ENCODE measurements around the gene CNPPD1. TPM values are rescaled to one million over a fixed set of nuclear protein-coding genes. Genes with fewer than 3 reads are reported as not detected.

The CNPPD1 gene
- total RNA-seq, 1 donor from 2014 or later: 44.2 TPM

DNA sequence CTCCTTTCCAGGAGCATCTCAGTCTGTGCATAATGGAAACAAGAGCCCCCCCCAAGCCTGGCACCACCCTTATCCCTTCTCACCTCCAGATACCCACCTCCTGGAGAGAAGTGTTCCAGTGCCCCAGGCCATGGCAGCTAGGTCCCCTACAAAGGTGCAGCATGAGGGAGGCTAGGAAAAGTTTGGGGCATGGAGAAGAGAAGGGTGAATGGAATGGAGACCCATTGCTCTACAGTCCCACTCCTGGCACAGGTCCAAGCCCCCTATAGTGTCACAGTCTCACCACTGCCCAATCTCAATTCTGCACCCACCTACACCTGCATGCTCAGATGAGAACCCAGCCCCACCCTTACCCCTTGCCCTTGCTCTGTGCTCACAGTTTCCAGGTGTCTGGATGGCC is 7.8 kb downstream of the CNPPD1 start:
- no peak for DNase-seq (ENCODE audit: low read depth)

DNA sequence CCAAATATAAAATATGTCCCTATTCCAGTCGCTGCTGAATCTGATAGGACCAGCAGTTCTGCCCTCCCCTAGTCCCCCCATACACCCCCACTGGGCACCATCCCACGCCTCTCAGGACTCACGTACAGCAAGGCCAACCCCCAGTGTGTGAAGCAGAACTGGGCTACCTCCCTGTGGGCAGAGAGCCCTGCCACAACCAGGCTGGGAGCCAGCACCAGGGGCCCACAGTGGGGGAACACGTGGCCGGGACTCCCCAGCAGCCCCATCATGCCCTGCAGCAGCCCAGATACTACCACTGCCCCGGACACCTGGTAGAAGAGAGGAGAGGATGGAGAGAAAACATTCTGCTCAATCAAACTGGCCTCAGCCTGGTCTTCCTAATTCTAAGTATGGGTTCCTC is 8.2 kb downstream of the CNPPD1 start:
- FAIRE-seq (no peak), DNase-seq (ENCODE audit: low read depth) (no peak)
- H3K36me3 ChIP-seq (ENCODE audit: control insufficient read depth, insufficient read depth, low read length): peaks cover 4% of the 10 kb centered on the region
- TF ChIP-seq, protein P1, sequence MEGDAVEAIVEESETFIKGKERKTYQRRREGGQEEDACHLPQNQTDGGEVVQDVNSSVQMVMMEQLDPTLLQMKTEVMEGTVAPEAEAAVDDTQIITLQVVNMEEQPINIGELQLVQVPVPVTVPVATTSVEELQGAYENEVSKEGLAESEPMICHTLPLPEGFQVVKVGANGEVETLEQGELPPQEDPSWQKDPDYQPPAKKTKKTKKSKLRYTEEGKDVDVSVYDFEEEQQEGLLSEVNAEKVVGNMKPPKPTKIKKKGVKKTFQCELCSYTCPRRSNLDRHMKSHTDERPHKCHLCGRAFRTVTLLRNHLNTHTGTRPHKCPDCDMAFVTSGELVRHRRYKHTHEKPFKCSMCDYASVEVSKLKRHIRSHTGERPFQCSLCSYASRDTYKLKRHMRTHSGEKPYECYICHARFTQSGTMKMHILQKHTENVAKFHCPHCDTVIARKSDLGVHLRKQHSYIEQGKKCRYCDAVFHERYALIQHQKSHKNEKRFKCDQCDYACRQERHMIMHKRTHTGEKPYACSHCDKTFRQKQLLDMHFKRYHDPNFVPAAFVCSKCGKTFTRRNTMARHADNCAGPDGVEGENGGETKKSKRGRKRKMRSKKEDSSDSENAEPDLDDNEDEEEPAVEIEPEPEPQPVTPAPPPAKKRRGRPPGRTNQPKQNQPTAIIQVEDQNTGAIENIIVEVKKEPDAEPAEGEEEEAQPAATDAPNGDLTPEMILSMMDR (IDR thresholded peaks at IDR 0.05; ENCODE audit: insufficient read depth, low read length, severe bottlenecking): no peak
- no peak overlapping the region for H3K4me3 ChIP-seq (ENCODE audit: low read depth, low read length)
- H3K27me3 ChIP-seq (ENCODE audit: control insufficient read depth, insufficient read depth, low read length): no peaks in the 10 kb centered on the region

More for the DNA sequence above, 7.8 kb downstream of the CNPPD1 start:
- Histone ChIP-seq H3K36me3 (ENCODE audit: control insufficient read depth, insufficient read depth, low read length) (peaks cover 4% of the 10 kb centered on the region), H3K4me3 (ENCODE audit: low read depth, low read length) (no peak overlapping the region), H3K27me3 (ENCODE audit: control insufficient read depth, insufficient read depth, low read length) (no peaks in the 10 kb centered on the region)
- peak; percentile 28 for FAIRE-seq
- TF ChIP-seq, protein P1 (IDR thresholded peaks at IDR 0.05; ENCODE audit: insufficient read depth, low read length, severe bottlenecking): no peak

DNA sequence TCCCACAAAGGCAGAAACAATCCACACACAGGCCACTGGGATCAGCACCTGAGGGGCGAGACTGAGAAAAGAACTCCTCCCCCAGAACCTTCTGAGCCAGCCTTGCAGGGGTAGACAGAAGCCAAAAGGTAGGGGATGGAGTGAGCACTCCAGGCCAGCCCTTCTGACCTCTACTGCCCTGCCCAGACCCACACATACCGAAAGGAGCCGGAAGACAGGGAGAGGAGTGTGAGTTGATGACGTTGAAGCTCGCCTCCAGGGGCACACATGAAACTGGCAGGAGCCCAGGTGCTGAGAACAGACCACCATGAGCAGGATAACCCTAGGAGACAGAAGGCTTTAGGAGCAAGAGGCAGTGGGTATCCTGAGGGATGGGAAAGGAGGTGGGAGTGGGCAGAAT is 8.7 kb downstream of the CNPPD1 start:
- DNase-seq (ENCODE audit: low read depth): no peak
- H3K27me3 ChIP-seq (ENCODE audit: control insufficient read depth, insufficient read depth, low read length): no peaks in the 10 kb centered on the region
- peak; percentile 81 for FAIRE-seq
- TF ChIP-seq, protein P1 (IDR thresholded peaks at IDR 0.05; ENCODE audit: insufficient read depth, low read length, severe bottlenecking): no peak
- no peak overlapping the region for H3K4me3 ChIP-seq (ENCODE audit: low read depth, low read length)
- peaks cover 2% of the 10 kb centered on the region for H3K36me3 ChIP-seq (ENCODE audit: control insufficient read depth, insufficient read depth, low read length)

DNA sequence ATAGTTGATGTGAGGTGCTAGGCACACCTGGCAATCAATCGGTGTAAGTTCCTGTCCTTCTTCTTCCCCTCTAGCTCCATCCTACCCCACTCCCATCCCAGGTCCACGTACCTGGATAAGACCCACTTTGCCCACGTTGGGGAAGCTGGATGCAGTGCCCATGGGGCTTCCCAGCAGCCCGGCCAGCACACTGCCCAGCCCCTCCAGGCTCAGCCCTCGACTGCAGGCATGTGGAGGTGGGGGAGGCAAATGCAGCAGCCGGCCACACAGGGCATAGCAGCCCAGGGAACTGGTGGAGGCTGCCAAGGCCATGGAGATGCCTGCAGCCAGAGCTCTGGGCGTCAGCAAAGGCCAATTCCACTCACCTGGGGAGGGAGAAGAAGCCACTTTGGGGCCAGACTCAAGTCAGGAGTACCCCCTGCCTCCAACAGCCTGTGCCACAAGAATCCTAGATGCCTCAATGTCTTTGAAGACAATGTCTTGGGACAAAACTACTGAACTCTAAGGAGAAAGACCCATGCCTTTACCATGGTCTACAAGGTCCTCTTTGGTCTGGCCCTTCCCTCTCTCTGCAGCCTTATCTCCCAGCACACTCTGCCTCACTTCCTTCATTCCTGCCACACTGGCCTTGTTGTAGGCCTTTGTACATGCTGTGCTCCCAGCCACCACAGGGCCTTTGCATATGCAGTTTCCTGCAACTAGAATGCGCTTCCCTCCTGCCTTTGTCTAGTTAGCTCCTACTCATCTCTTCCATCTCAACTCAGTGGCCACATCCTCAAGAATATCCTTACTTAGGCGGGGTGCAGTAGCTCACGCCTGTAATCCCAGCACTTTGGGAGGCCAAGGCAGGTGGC is 11.4 kb downstream of the CNPPD1 start:
- FAIRE-seq: no peak
- H3K4me3 ChIP-seq (ENCODE audit: low read depth, low read length): no peak overlapping the region
- H3K36me3 ChIP-seq (ENCODE audit: control insufficient read depth, insufficient read depth, low read length): no peaks in the 10 kb centered on the region
- H3K27me3 ChIP-seq (ENCODE audit: control insufficient read depth, insufficient read depth, low read length): no peaks in the 10 kb centered on the region
- no peak for DNase-seq (ENCODE audit: low read depth)
- TF ChIP-seq, protein P1 (IDR thresholded peaks at IDR 0.05; ENCODE audit: insufficient read depth, low read length, severe bottlenecking): no peak

DNA sequence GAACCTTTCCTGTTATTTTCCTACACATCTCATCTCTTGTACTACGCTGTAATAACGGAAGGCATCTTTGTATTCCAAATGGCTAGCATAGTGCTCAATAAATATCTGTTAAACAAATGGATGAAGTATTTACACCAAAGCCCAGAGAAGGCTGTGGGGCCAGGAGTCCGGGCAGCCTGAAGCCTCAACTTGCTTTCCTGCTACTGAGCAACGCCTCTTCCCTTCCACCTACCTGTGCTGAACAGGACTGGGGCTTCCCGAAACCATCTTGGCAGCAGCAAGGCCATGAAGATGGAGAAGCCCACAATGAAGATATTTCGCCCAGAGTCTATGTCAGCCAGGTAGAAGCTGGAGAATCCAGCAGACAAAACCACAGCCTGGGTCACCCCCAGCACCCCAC is 13.6 kb downstream of the CNPPD1 start:
- TF ChIP-seq, protein P1 (IDR thresholded peaks at IDR 0.05; ENCODE audit: insufficient read depth, low read length, severe bottlenecking): no peak
- FAIRE-seq: no peak

More for the DNA sequence above, 13.6 kb downstream of the CNPPD1 start:
- DNase-seq (ENCODE audit: low read depth): no peak
- Histone ChIP-seq H3K36me3 (ENCODE audit: control insufficient read depth, insufficient read depth, low read length) (no peaks in the 10 kb centered on the region), H3K27me3 (ENCODE audit: control insufficient read depth, insufficient read depth, low read length) (no peaks in the 10 kb centered on the region), H3K4me3 (ENCODE audit: low read depth, low read length) (no peak overlapping the region)

All from bronchial epithelial cell (primary cell).